HG03354 (cell line): Measurements from ENCODE around the gene IER3.

Experiments used
- ATAC-seq: cut with Tn5 transposase; IDR thresholded peaks from one replicate; pipeline ENCODE4 v1.9.1; 2021; ENCODE audit warnings: mild to moderate bottlenecking; ENCODE audit not compliant: unreplicated experiment, poor library complexity, severe bottlenecking

The IER3 gene

GRCh38 chr6:30714263-30714662 is 30.1 kb downstream of the IER3 start:
- no peak for ATAC-seq

GRCh38 chr6:30712441-30712945 is 31.9 kb downstream of the IER3 start:
- no peak for ATAC-seq

DNA sequence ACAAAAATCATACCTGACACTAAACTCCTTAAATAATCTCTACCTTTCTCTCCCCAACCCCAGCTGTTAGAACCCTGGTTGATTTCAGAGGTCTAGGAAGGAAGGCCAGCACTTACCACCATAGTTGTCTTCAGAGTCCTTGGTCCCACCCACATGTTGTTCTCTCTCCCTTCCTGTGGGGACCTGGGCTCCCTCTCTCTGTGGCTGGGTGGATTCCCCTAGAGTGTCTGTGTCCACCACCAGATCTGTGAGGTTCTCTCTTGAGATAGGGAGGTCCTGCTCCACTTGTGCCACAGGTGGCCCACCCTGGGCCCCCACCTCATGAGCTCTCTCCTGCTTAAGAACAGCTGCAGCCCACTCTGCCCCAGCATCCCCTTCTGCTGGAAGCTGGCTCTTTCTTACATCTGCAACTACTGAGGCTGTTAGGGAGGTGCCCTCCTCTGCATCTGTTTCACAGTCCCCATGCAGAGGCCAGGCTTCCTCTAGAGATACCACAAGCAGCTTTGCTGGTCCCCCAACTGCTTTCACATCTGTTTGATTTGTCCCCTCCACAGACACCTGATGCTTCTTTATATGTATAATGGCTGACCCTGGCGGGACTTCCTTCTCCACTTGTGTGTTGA is 32.5 kb downstream of the IER3 start:
- no peak for ATAC-seq

- ATAC-seq: no peak
Measured at GRCh38 chr6:30709101-30709868, 35.1 kb downstream of the IER3 start.

- no peak for ATAC-seq
Measured at GRCh38 chr6:30707281-30707850, 37.0 kb downstream of the IER3 start.

GRCh38 chr6:30705620-30706019 is 38.7 kb downstream of the IER3 start:
- no peak for ATAC-seq

GRCh38 chr6:30703821-30704220 is 40.5 kb downstream of the IER3 start:
- no peak for ATAC-seq

- ATAC-seq: no peak
Measured at GRCh38 chr6:30703011-30703410, 41.3 kb downstream of the IER3 start.

DNA sequence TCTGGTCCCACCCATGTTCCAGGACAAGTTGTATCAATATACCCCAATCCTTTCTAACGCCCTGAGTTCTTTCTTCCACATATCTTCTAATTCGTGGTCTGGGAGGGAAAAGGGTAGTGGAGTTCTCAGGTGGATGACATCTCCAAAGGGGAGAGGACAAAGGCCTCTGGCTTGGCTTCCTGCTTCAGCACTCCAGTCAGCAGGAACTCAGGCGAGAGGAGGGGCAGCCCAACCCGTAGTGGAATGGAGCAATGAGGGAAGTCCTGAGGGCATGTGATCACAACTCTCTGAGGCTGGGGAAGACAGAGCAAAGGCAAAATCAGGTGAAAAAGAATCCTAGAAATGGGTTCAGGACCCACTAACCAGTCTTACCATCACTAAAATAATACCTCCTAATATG is 44.0 kb downstream of the IER3 start:
- ATAC-seq: no peak

DNA sequence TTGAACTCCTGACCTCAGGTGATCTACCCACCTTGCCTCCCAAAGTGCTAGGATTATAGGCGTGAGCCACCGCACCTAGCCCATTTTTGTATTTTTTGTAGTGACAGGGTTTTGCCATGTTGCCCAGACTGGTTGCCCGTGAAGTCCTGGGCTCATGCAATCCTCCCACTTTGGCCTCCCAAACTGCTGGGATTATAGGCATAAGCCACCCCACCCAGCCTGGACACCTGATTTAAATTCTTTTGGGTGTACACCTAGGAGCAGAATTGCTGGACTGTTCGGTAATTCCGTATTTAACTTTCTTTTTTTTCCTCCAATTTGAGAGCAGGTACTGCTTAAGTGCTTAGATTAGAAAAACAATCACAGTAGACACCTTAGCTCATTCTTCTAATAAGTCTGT is 47.9 kb downstream of the IER3 start:
- ATAC-seq: no peak
